Epithelial cell of proximal tubule (primary cell): Measurements from ENCODE around the gene RCAN2. TPM values are rescaled to one million over a fixed set of nuclear protein-coding genes. Genes with fewer than 3 reads are reported as not detected.

Experiments used
- DNase-seq: peaks from one replicate; pipeline ENCODE4 v3.0.0-alpha.2; 2011; ENCODE audit warnings: low read depth
- H3K4me3 ChIP-seq: 2 replicates; pipeline ENCODE4 v1.5.1; 2011; ENCODE audit warnings: low read depth, mild to moderate bottlenecking, low read length
- total RNA-seq: library from RNA; depleted of rRNA; stranded (reverse); fragments of >200 nt; gene quantifications from 2 replicates; pipeline ENCODE4 v1.2.3, GENCODE V29; 2015
- TF ChIP-seq, protein P1 (sequence below): conservative IDR thresholded peaks from 2 replicates; pipeline ENCODE4 v1.5.1; 2012; ENCODE audit warnings: low read depth, mild to moderate bottlenecking, low read length

The RCAN2 gene
- total RNA-seq, 1 donor from 2014 or later: 5.3 TPM

DNA sequence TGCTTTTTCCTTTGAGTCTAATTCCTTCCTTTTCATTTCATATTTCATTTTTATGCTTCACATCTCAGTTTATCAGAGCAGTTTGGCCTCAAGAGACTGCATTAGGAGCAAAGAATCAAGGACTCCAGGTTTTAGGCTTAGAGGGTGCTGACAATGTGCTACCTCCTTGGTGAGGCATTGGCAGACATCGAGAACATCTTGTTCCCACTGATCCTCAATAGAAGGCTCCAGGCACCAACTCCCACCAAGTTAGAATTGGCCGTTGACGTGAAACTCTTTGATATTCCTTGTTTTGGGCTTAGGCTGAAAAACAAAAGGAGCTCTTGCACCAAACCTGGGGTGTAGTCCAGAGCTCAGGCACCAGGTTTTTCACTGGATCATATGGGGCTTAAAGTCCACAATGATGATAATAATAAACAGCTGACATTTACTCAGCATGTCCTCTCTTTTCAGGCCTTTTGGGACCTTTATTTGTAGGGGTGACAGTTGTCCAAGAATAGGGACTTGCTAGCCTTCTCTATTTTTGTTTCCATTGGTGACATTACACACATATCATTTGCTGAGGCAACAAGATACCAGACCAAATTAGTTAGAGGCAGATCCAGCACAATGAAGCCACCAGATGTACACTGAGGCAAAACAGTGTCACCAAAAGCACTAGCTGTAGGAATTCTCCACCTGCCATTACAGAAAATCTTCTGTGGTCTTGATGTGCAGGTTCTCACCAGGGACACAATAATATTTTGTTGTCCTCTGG, 239.5 kb downstream of the RCAN2 start:
- DNase-seq: no peak
- TF ChIP-seq, protein P1, sequence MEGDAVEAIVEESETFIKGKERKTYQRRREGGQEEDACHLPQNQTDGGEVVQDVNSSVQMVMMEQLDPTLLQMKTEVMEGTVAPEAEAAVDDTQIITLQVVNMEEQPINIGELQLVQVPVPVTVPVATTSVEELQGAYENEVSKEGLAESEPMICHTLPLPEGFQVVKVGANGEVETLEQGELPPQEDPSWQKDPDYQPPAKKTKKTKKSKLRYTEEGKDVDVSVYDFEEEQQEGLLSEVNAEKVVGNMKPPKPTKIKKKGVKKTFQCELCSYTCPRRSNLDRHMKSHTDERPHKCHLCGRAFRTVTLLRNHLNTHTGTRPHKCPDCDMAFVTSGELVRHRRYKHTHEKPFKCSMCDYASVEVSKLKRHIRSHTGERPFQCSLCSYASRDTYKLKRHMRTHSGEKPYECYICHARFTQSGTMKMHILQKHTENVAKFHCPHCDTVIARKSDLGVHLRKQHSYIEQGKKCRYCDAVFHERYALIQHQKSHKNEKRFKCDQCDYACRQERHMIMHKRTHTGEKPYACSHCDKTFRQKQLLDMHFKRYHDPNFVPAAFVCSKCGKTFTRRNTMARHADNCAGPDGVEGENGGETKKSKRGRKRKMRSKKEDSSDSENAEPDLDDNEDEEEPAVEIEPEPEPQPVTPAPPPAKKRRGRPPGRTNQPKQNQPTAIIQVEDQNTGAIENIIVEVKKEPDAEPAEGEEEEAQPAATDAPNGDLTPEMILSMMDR: no peak
- no peak overlapping the region for H3K4me3 ChIP-seq

- TF ChIP-seq, protein P1: no peak
- H3K4me3 ChIP-seq: no peak overlapping the region
- DNase-seq: no peak
These were observed 243.1 kb downstream of the RCAN2 start for GRCh38 chr6:46248143-46248542.

DNA sequence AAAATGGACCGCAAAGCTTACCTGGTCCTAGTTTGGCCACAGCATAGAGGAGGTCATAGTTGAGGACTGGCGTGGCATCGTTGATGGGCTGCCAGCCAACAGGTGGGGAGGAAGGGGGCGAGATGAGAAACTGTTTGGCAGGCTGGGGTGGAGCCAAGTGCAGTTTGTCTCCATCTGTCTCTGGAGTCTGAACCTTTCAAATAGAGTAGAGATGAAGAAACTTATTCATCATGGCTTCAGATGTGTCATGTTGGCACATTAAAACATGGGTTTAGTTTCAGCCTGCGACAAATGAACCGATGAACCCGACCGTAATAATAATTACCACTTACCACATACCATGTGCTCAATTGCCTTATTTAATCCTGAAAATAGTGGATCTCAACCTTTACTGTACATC, 244.5 kb downstream of the RCAN2 start:
- TF ChIP-seq, protein P1: no peak
- DNase-seq: no peak
- no peak overlapping the region for H3K4me3 ChIP-seq

DNA sequence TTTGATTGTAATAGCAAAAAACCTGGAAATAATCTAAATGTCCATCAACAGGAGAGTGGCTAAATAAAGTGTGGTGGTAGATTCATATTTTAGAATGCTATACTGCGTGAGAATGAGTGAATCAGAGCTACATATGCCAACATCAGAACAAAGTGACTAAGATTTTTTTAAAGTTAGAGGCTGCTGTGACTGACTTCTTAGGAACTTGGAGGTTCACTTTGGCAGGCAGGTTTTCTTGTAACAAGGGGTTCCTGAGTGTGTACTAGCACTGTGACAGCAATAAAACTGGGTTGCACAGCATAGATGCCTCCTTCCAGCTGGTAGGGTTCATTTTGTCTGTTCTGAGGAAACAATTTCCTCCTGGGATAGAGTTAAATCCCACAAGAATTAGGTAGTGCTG, 245.2 kb downstream of the RCAN2 start:
- TF ChIP-seq, protein P1: no peak
- H3K4me3 ChIP-seq: no peak overlapping the region
- no peak for DNase-seq

- TF ChIP-seq, protein P1: no peak
- no peak for DNase-seq
- no peak overlapping the region for H3K4me3 ChIP-seq
These were observed 246.6 kb downstream of the RCAN2 start for GRCh38 chr6:46244670-46245069.

- no peak overlapping the region for H3K4me3 ChIP-seq
These were observed 247.5 kb downstream of the RCAN2 start for GRCh38 chr6:46243754-46244153.

DNA sequence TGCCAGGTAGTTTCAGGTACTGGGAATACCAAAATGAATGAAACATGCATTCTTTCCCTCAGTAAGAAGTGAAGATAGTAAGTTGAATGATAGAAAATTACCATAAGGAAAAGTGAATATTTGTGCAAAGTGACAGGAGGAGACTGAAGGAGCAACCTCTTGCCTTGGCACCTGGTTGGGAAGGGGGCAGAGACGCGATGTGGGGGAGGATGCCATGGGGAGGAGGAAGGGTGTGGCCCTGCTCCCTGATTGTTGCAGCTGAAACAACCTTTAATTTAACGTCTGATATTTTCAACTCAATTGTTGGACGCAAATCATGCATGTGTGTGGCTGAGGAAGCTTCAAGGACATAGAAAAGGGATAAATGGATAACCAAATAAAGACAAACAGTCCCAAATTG, 248.3 kb downstream of the RCAN2 start:
- DNase-seq: no peak
- no peak overlapping the region for H3K4me3 ChIP-seq
- TF ChIP-seq, protein P1: no peak

More at GRCh38 chr6:46243754-46244153, 247.5 kb downstream of the RCAN2 start:
- TF ChIP-seq, protein P1: no peak
- no peak for DNase-seq
